B cell (primary cell): Measurements from ENCODE around the gene VWA5A. TPM values are rescaled to one million over a fixed set of nuclear protein-coding genes. Genes with fewer than 3 reads are reported as not detected.

Experiments used
- ATAC-seq: fragments of 200-7000 bp; cut with Tn5 transposase; one replicate; pipeline ENCODE4 v1.10.0; 2021; ENCODE audit warnings: low read depth, mild to moderate bottlenecking, moderate number of reproducible peaks, moderate library complexity
- CTCF ChIA-PET: fragments of 350-600 bp; sonication (Branson Sonifier 250); formaldehyde crosslinking; loops from one replicate; lab custom pipeline; 2021; ENCODE audit warnings: antibody characterized with exemption, inconsistent platforms; lab: Charles Lee
- POLR2A ChIA-PET: fragments of 350-600 bp; sonication (Branson Sonifier 250); formaldehyde crosslinking; loops from one replicate; lab custom pipeline; 2021; ENCODE audit warnings: antibody characterized with exemption; lab: Charles Lee
- DNase-seq: peaks from one replicate; pipeline ENCODE4 v3.0.0; 2013
- H2AFZ ChIP-seq: 2 replicates; pipeline ENCODE4 v1.6.1; 2012; ENCODE audit warnings: mild to moderate bottlenecking, low read depth, low read length; ENCODE audit not compliant: insufficient read depth, poor library complexity, severe bottlenecking
- H3K27ac ChIP-seq, 2 donors: 1 replicate in 1 of 2; 2 replicates in 1 of 2; pipeline ENCODE4 v1.5.1; 2012 to 2013; ENCODE audit warnings: low read length in 2 of 2, mild to moderate bottlenecking in 2 of 2, moderate library complexity in 1 of 2
- H3K27me3 ChIP-seq, 4 experiments: fragments of 200-600 bp in 1 of 4; sonication (generic) in 1 of 4; replicated peaks in 1 of 4; 1 replicate in 2 of 4; 2 replicates in 2 of 4; pipeline versions ENCODE4 v1.6.1 to v1.7.0; 2013 to 2016; ENCODE audit warnings: low read length in 3 of 4, mild to moderate bottlenecking in 2 of 4, mixed read lengths in 1 of 4, moderate library complexity in 1 of 4; ENCODE audit not compliant: insufficient read depth in 4 of 4, control insufficient read depth in 3 of 4; ENCODE audit errors: control extremely low read depth in 1 of 4
- H3K36me3 ChIP-seq, 2 experiments: replicated peaks in 1 of 2; 1 replicate in 1 of 2; 2 replicates in 1 of 2; pipeline versions ENCODE4 v1.6.1 to v1.7.1; 2013; ENCODE audit warnings: low read length in 1 of 2; ENCODE audit not compliant: insufficient read depth in 2 of 2, control insufficient read depth in 1 of 2; ENCODE audit errors: control extremely low read depth in 1 of 2, extremely low read depth in 1 of 2
- H3K4me1 ChIP-seq, 2 donors: fragments of 200-600 bp in 1 of 2; sonication (generic) in 1 of 2; 1 replicate in 1 of 2; 2 replicates in 1 of 2; pipeline versions ENCODE4 v1.5.1 to v1.6.1; 2013 to 2017; ENCODE audit warnings: low read length in 2 of 2; ENCODE audit not compliant: control insufficient read depth in 2 of 2, insufficient read depth in 2 of 2
- H3K4me2 ChIP-seq: replicated peaks from 2 replicates; pipeline ENCODE3; 2012; ENCODE audit warnings: mild to moderate bottlenecking, low read depth, low read length; ENCODE audit not compliant: poor library complexity, severe bottlenecking
- H3K4me3 ChIP-seq, 5 experiments: fragments of 200-600 bp in 1 of 5; sonication (generic) in 1 of 5; 1 replicate in 3 of 5; 2 replicates in 2 of 5; pipeline versions ENCODE4 v1.5.1 to v1.7.0; 2011 to 2016; ENCODE audit warnings: low read length in 4 of 5, mild to moderate bottlenecking in 4 of 5, low read depth in 2 of 5, control low read depth in 1 of 5, moderate library complexity in 1 of 5; ENCODE audit not compliant: insufficient read depth in 1 of 5; ENCODE audit errors: control extremely low read depth in 1 of 5, extremely low read depth in 1 of 5
- H3K79me2 ChIP-seq: fragments of 200-600 bp; sonication (generic); one replicate; pipeline ENCODE4 v1.6.0; 2016; ENCODE audit warnings: low read length; ENCODE audit not compliant: control insufficient read depth, insufficient read depth
- H3K9ac ChIP-seq: fragments of 200-600 bp; sonication (generic); 2 replicates; pipeline ENCODE4 v1.6.1; 2017; ENCODE audit warnings: mild to moderate bottlenecking, low read length, moderate library complexity
- H3K9me3 ChIP-seq, 3 donors: one replicate each; pipeline versions ENCODE4 v1.6.1 to v1.7.1; 2013; ENCODE audit warnings: low read length in 2 of 3; ENCODE audit not compliant: control insufficient read depth in 2 of 3, insufficient read depth in 1 of 3; ENCODE audit errors: control extremely low read depth in 1 of 3
- H4K20me1 ChIP-seq: 2 replicates; pipeline ENCODE4 v1.6.0; 2012; ENCODE audit warnings: mild to moderate bottlenecking, low read length; ENCODE audit not compliant: insufficient read depth, control insufficient read depth, poor library complexity, severe bottlenecking
- H3K27ac Mint-ChIP-seq: one replicate; pipeline ENCODE4 v1.8.0; 2021; ENCODE audit warnings: mixed read lengths
- H3K27me3 Mint-ChIP-seq: one replicate; pipeline ENCODE4 v1.8.0; 2021; ENCODE audit warnings: mixed read lengths
- H3K4me1 Mint-ChIP-seq: one replicate; pipeline ENCODE4 v1.8.0; 2021; ENCODE audit warnings: mixed read lengths
- H3K4me3 Mint-ChIP-seq: one replicate; pipeline ENCODE4 v1.8.0; 2021; ENCODE audit warnings: mixed read lengths
- H3K9me3 Mint-ChIP-seq: one replicate; pipeline ENCODE4 v1.8.0; 2022; ENCODE audit warnings: mixed read lengths; ENCODE audit not compliant: insufficient read depth
- CTCF ChIP-seq: fragments of 200-600 bp; IDR thresholded peaks from one replicate; pipeline ENCODE4 v1.8.0; 2022; ENCODE audit warnings: antibody characterized with exemption, mild to moderate bottlenecking
- EZH2 ChIP-seq: IDR thresholded peaks from 2 replicates; pipeline ENCODE4 v1.6.1; 2012; ENCODE audit warnings: borderline replicate concordance, low read depth, mild to moderate bottlenecking, moderate library complexity, low read length; ENCODE audit not compliant: insufficient read depth, poor library complexity, severe bottlenecking
- WGBS: methylation state at CpG from one replicate; pipeline ENCODE4 v1.1.5; 2013; ENCODE audit warnings: missing lambda C conversion rate; ENCODE audit not compliant: insufficient coverage; 5-methylcytosine and 5-hydroxymethylcytosine counted together
- intact Hi-C: fragments of 100-400 bp; cut with micrococcal nuclease; formaldehyde crosslinking; loops from one replicate; pipeline ENCODE4 v1.10.0; 2022
- polyA plus RNA-seq: library from polyadenylated mRNA; depleted of rRNA; stranded (reverse); fragments of >200 nt; gene quantifications from 2 replicates; pipeline ENCODE4 v1.2.3, GENCODE V29; 2012
- total RNA-seq, 2 donors: library from RNA; stranded (reverse); fragments of 120-200 nt in 1 of 2; gene quantifications; 1 replicate in 1 of 2; 2 replicates in 1 of 2; pipeline versions ENCODE4 v1.2.3 to v1.2.4, GENCODE V29; 2013 to 2022

The VWA5A gene
- total and polyA plus RNA-seq, 2 donors (not counting 1 experiment from before 2014, with no cell fraction given) = 4.9 to 6.3 TPM

- Histone ChIP-seq H3K36me3 (no peaks in the 10 kb centered on the region), H4K20me1 (no peaks in the 10 kb centered on the region), H3K9ac (no peak overlapping the region), H2AFZ (no peak overlapping the region), H3K4me3 (no peak overlapping the region), H3K4me1 (peaks cover 33 to 39% of the 10 kb centered on the region in 2 donors), H3K27me3 (peaks cover 0 to 15% (median 13%) of the 10 kb centered on the region in 4 experiments), H3K27ac (no peak overlapping the region), H3K4me2 (no peak overlapping the region), H3K79me2 (no peaks in the 10 kb centered on the region), H3K9me3 (peaks cover 0 to 13% (median 0%) of the 10 kb centered on the region in 3 donors)
- DNase-seq (no peak), ATAC-seq (no peak)
- Mint-ChIP-seq H3K27me3 (peaks cover 44% of the 10 kb centered on the region), H3K4me1 (peaks cover 27% of the 10 kb centered on the region), H3K27ac (no peak overlapping the region), H3K9me3 (no peaks in the 10 kb centered on the region), H3K4me3 (no peak overlapping the region)
- ChIA-PET CTCF (interaction anchor here (0.8 to 4.7 kb wide), 13 partner anchors 10 to 549 kb away, joined by 3 to 95 read pairs (median 4); partner anchors contain the start of gene VWA5A), POLR2A (no interaction called here)
- intact Hi-C loops = loop anchor here (5.0 kb wide), 1 partner anchor 125 kb away; no protein-coding TSS in a partner anchor
- TF ChIP-seq EZH2 = no peak
- no peak for TF ChIP-seq CTCF
- WGBS = 100% methylated on average over 2 of the region's 8 CpGs
Observed at GRCh38 chr11:124072147-124072546, 43.1 kb upstream of the VWA5A start.

GRCh38 chr11:124074554-124074953 lies 40.7 kb upstream of the VWA5A start:
- DNase-seq (no peak), ATAC-seq (no peak)
- Histone ChIP-seq H3K79me2 (no peaks in the 10 kb centered on the region), H3K4me3 (no peak overlapping the region), H3K4me1 (peaks cover 31 to 34% of the 10 kb centered on the region in 2 donors), H3K27me3 (peaks cover 0 to 19% (median 6%) of the 10 kb centered on the region in 4 experiments), H3K9ac (no peak overlapping the region), H2AFZ (no peak overlapping the region), H3K27ac (no peak overlapping the region), H3K36me3 (no peaks in the 10 kb centered on the region), H4K20me1 (no peaks in the 10 kb centered on the region), H3K4me2 (no peak overlapping the region), H3K9me3 (peaks cover 0 to 13% (median 0%) of the 10 kb centered on the region in 3 donors)
- POLR2A ChIA-PET = no interaction called here
- Mint-ChIP-seq H3K4me3 (no peak overlapping the region), H3K27ac (no peak overlapping the region), H3K9me3 (no peaks in the 10 kb centered on the region), H3K4me1 (peaks cover 23% of the 10 kb centered on the region), H3K27me3 (peaks cover 46% of the 10 kb centered on the region)
- CTCF ChIA-PET = interaction anchor here (0.9 to 1.7 kb wide), 6 partner anchors 8 to 511 kb away, joined by 3 to 6 read pairs (median 4); no protein-coding TSS in a partner anchor
- no peak for TF ChIP-seq CTCF
- no peak for TF ChIP-seq EZH2
- 91% methylated on average over 5 of the region's 5 CpGs for WGBS
- intact Hi-C loops = loop anchor here (5.0 kb wide), 1 partner anchor 123 kb away; no protein-coding TSS in a partner anchor
